ENCODE measurements around the gene GFER. TPM values are rescaled to one million over a fixed set of nuclear protein-coding genes. Genes with fewer than 3 reads are reported as not detected.

Gene GFER
- total and polyA plus RNA-seq, 9 of the 15 experiments (the other 6 are each of a cell fraction or from before 2014, with no cell fraction given) = 4.3 to 53.7 (median 19.8) TPM

- TF ChIP-seq, protein P1, sequence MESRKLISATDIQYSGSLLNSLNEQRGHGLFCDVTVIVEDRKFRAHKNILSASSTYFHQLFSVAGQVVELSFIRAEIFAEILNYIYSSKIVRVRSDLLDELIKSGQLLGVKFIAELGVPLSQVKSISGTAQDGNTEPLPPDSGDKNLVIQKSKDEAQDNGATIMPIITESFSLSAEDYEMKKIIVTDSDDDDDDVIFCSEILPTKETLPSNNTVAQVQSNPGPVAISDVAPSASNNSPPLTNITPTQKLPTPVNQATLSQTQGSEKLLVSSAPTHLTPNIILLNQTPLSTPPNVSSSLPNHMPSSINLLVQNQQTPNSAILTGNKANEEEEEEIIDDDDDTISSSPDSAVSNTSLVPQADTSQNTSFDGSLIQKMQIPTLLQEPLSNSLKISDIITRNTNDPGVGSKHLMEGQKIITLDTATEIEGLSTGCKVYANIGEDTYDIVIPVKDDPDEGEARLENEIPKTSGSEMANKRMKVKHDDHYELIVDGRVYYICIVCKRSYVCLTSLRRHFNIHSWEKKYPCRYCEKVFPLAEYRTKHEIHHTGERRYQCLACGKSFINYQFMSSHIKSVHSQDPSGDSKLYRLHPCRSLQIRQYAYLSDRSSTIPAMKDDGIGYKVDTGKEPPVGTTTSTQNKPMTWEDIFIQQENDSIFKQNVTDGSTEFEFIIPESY (CRISPR knock-in tag; IDR thresholded peaks at IDR 0.05) = peak; percentile 92
- TF ChIP-seq ZNF644 (tag; IDR thresholded peaks at IDR 0.05; ENCODE audit: low read depth) = no peak
- no peak for TF ChIP-seq SAFB2 (IDR thresholded peaks at IDR 0.05; ENCODE audit: borderline replicate concordance, low read depth, low read length, severe bottlenecking)
- no peak for TF ChIP-seq ZNF184 (CRISPR knock-in tag; IDR thresholded peaks at IDR 0.05)
- TF ChIP-seq ZNF436 (CRISPR knock-in tag; IDR thresholded peaks at IDR 0.05) = no peak
- TF ChIP-seq ESRRA (IDR thresholded peaks at IDR 0.05; ENCODE audit: borderline replicate concordance, low read depth) = peak; percentile 76; the same call in 1 of the 2 replicates
- no peak for TF ChIP-seq SIN3B (IDR thresholded peaks at IDR 0.05; ENCODE audit: low read depth)
- TF ChIP-seq ZNF143 (CRISPR knock-in tag; IDR thresholded peaks at IDR 0.05) = no peak
- no peak for TF ChIP-seq NUFIP1 (IDR thresholded peaks at IDR 0.05; ENCODE audit: partially characterized antibody)
- TF ChIP-seq ZFX (CRISPR knock-in tag; IDR thresholded peaks at IDR 0.05) = peak; percentile 55
- no peak for TF ChIP-seq DPF2 (IDR thresholded peaks at IDR 0.05)
- TF ChIP-seq HDAC8 (tag; IDR thresholded peaks at IDR 0.05) = no peak
- no peak for TF ChIP-seq HMBOX1 (IDR thresholded peaks at IDR 0.05)
- TF ChIP-seq BRD9 (IDR thresholded peaks at IDR 0.05; ENCODE audit: low read depth, partially characterized antibody) = no peak
- no peak for TF ChIP-seq MLX (CRISPR knock-in tag; conservative IDR thresholded peaks at IDR 0.05)
- no peak for TF ChIP-seq MTA1 (IDR thresholded peaks at IDR 0.05; ENCODE audit: borderline replicate concordance)
- no peak for TF ChIP-seq ZNF668 (CRISPR knock-in tag; IDR thresholded peaks at IDR 0.05)
- TF ChIP-seq ZNF778 (CRISPR knock-in tag; IDR thresholded peaks at IDR 0.05) = no peak
- TF ChIP-seq, protein P2, sequence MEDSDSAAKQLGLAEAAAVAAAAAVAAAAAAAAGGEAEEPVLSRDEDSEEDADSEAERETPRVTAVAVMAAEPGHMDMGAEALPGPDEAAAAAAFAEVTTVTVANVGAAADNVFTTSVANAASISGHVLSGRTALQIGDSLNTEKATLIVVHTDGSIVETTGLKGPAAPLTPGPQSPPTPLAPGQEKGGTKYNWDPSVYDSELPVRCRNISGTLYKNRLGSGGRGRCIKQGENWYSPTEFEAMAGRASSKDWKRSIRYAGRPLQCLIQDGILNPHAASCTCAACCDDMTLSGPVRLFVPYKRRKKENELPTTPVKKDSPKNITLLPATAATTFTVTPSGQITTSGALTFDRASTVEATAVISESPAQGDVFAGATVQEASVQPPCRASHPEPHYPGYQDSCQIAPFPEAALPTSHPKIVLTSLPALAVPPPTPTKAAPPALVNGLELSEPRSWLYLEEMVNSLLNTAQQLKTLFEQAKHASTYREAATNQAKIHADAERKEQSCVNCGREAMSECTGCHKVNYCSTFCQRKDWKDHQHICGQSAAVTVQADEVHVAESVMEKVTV (CRISPR knock-in tag; IDR thresholded peaks at IDR 0.05) = no peak
- no peak for TF ChIP-seq SRSF9 (IDR thresholded peaks at IDR 0.05; ENCODE audit: borderline replicate concordance, low read depth, low read length)
- no peak for TF ChIP-seq ZNF445 (CRISPR knock-in tag; IDR thresholded peaks at IDR 0.05; ENCODE audit: low read depth)
- TF ChIP-seq, protein P3, sequence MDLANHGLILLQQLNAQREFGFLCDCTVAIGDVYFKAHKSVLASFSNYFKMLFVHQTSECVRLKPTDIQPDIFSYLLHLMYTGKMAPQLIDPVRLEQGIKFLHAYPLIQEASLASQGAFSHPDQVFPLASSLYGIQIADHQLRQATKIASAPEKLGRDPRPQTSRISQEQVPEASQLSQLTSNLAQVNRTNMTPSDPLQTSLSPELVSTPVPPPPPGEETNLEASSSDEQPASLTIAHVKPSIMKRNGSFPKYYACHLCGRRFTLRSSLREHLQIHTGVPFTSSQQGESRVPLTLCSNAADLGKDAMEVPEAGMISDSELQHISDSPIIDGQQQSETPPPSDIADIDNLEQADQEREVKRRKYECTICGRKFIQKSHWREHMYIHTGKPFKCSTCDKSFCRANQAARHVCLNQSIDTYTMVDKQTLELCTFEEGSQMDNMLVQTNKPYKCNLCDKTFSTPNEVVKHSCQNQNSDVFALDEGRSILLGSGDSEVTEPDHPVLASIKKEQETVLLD (IDR thresholded peaks at IDR 0.05) = no peak
- no peak for TF ChIP-seq ARID2 (IDR thresholded peaks at IDR 0.05)
Measured at GRCh38 chr16:2003827-2004641, 20.0 kb downstream of the GFER start (continued).
